Endometrial microvascular endothelial cells (primary cell): Measurements from ENCODE around the gene CD99L2. TPM values are rescaled to one million over a fixed set of nuclear protein-coding genes. Genes with fewer than 3 reads are reported as not detected.

ENCODE experiments used
- in situ Hi-C: cut with HindIII; loops from 2 replicates; pipeline ENCODE4 v1.10.0; 2017; ENCODE audit warnings: low sequenced_read_pairs, low pct_unique_long_range_greater_than_20kb; ENCODE audit errors: inconsistent ontology term
- total RNA-seq: library from RNA; depleted of rRNA; stranded (reverse); fragments of >200 nt; gene quantifications from one replicate; pipeline ENCODE4 v1.2.3, GENCODE V29; 2015; ENCODE audit errors: inconsistent ontology term

CD99L2 gene
- total RNA-seq, result 51.9 TPM

GRCh38 chrX:150898343-150899190 is at the start of gene CD99L2:
TSS of gene CD99L2 (minus strand) at chrX:150898668. CDS start at chrX:150898588, 80 bp downstream.
- in situ Hi-C loops, result no loop called here

GRCh38 chrX:150944233-150944632 is 45.8 kb upstream of the CD99L2 start:
- in situ Hi-C loops, result no loop called here

- in situ Hi-C loops, result no loop called here
These were observed 44.6 kb upstream of the CD99L2 start for GRCh38 chrX:150942942-150943594.

GRCh38 chrX:150941580-150941979 is 43.1 kb upstream of the CD99L2 start:
- in situ Hi-C loops, result no loop called here

- in situ Hi-C loops, result no loop called here
These were observed 42.5 kb upstream of the CD99L2 start for GRCh38 chrX:150940844-150941495.

GRCh38 chrX:150936556-150936955 is 38.1 kb upstream of the CD99L2 start:
- in situ Hi-C loops, result no loop called here

- in situ Hi-C loops, result no loop called here
These were observed 37.0 kb upstream of the CD99L2 start for GRCh38 chrX:150935467-150935866.

GRCh38 chrX:150934453-150934852 is 36.0 kb upstream of the CD99L2 start:
- in situ Hi-C loops, result no loop called here

GRCh38 chrX:150933945-150934350 is 35.5 kb upstream of the CD99L2 start:
- in situ Hi-C loops, result no loop called here

GRCh38 chrX:150929058-150929457 is 30.6 kb upstream of the CD99L2 start:
- in situ Hi-C loops, result no loop called here

- in situ Hi-C loops, result no loop called here
These were observed 28.3 kb upstream of the CD99L2 start for GRCh38 chrX:150926791-150927190.

GRCh38 chrX:150926304-150926703 is 27.8 kb upstream of the CD99L2 start:
- in situ Hi-C loops, result no loop called here

- in situ Hi-C loops, result no loop called here
These were observed 20.9 kb upstream of the CD99L2 start for GRCh38 chrX:150919401-150919800.

- in situ Hi-C loops, result no loop called here
These were observed 15.0 kb upstream of the CD99L2 start for GRCh38 chrX:150913511-150913910.

- in situ Hi-C loops, result no loop called here
These were observed 9.0 kb upstream of the CD99L2 start for GRCh38 chrX:150907474-150907873.

- in situ Hi-C loops, result no loop called here
These were observed 8.2 kb upstream of the CD99L2 start for GRCh38 chrX:150906694-150907093.

- in situ Hi-C loops, result no loop called here
These were observed 6.8 kb upstream of the CD99L2 start for GRCh38 chrX:150905293-150905692.

- in situ Hi-C loops, result no loop called here
These were observed 4.6 kb upstream of the CD99L2 start for GRCh38 chrX:150903110-150903508.

- in situ Hi-C loops, result no loop called here
These were observed 4.1 kb upstream of the CD99L2 start for GRCh38 chrX:150902434-150903109.
